HEK293 (cell line): ENCODE measurements around the gene MANF.

ENCODE experiments used
- AEBP2 ChIP-seq: fragments of 450-650 bp; formaldehyde crosslinking; IDR thresholded peaks from 2 replicates; pipeline ENCODE4 v1.5.1; 2016; ENCODE audit warnings: missing biosample characterization, missing genetic modification characterization, borderline replicate concordance
- CTCF ChIP-seq: fragments of 450-650 bp; formaldehyde crosslinking; IDR thresholded peaks from 2 replicates; pipeline ENCODE4 v1.5.1; 2016; ENCODE audit warnings: missing biosample characterization, missing genetic modification characterization
- PBX3 ChIP-seq: sonication (generic); formaldehyde crosslinking; IDR thresholded peaks from 2 replicates; pipeline ENCODE4 v1.8.1; 2022; ENCODE audit warnings: mild to moderate bottlenecking, moderate library complexity, missing genetic modification reagents
- TF ChIP-seq, protein P1 (sequence below): fragments of 450-650 bp; formaldehyde crosslinking; IDR thresholded peaks from 2 replicates; pipeline ENCODE4 v1.5.1; 2016; ENCODE audit warnings: missing biosample characterization, missing genetic modification characterization

DNA sequence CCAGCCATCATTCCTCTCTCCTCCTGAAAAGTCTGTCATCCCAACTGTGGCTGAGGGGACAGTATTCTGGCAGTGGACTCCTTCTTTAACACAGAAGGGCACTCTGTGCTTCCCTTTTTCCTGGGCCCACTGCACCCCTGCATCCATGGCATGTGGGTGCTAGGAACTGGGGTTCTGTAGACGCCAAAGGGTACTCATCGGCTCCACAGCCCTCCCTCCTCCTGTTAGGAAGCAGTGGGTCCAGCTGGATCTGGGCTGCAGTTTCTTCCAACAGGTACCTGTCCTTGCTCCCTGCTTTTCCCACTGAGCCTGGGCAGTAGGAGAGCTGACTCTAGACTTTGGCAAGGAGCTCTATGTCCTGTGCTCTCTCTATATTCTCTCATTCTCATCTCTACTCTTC lies 6.4 kb upstream of the MANF start:
- TF ChIP-seq AEBP2 (tag by site-specific recombination) (no peak), CTCF (tag by site-specific recombination) (no peak), PBX3 (CRISPR knock-in tag) (no peak)
- TF ChIP-seq, protein P1, sequence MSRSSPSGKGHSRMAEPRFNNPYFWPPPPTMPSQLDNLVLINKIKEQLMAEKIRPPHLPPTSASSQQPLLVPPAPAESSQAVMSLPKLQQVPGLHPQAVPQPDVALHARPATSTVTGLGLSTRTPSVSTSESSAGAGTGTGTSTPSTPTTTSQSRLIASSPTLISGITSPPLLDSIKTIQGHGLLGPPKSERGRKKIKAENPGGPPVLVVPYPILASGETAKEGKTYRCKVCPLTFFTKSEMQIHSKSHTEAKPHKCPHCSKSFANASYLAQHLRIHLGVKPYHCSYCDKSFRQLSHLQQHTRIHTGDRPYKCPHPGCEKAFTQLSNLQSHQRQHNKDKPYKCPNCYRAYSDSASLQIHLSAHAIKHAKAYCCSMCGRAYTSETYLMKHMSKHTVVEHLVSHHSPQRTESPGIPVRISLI (tag by site-specific recombination): no peak
